ENCODE results near the gene LPP.

GRCh38 chr3:188453431-188454384 is 299.8 kb downstream of the LPP start:
- TF ChIP-seq CTCF (conservative IDR thresholded peaks at IDR 0.05; ENCODE audit: low read depth, low read length) (no peak), EZH2 (IDR thresholded peaks at IDR 0.05; ENCODE audit: low read length, unreplicated experiment) (no peak), EZH2phosphoT487 (IDR thresholded peaks at IDR 0.05; ENCODE audit: borderline replicate concordance, low read length) (no peak)

Data from PC-3 (cell line).